Heart left ventricle (tissue), 16 donors: ENCODE data around the gene SERPINA5. TPM values are rescaled to one million over a fixed set of nuclear protein-coding genes. Genes with fewer than 3 reads are reported as not detected.

ENCODE experiments used
- ATAC-seq, 4 donors: fragments of 200-7000 bp; cut with Tn5 transposase; one replicate each; pipeline ENCODE4 v1.9.1; 2020 to 2022; ENCODE audit warnings: moderate library complexity in 4 of 4, mild to moderate bottlenecking in 3 of 4, moderate number of reproducible peaks in 1 of 4
- DNase-seq, 5 donors: peaks; one replicate each; pipeline ENCODE4 v3.0.0-alpha.2; 2020
- H3K27ac ChIP-seq, 12 donors: fragments of 200-600 bp; sonication (generic) in 4 of 12; one replicate each; pipeline versions ENCODE4 v1.5.0 to v1.8.0; 2016 to 2022; ENCODE audit warnings: mild to moderate bottlenecking in 2 of 12
- H3K27me3 ChIP-seq, 9 donors: fragments of 200-600 bp; sonication (generic) in 2 of 9; one replicate each; pipeline versions ENCODE4 v1.5.1 to v1.8.0; 2016 to 2022; ENCODE audit warnings: mild to moderate bottlenecking in 3 of 9
- H3K36me3 ChIP-seq, 9 donors: fragments of 200-600 bp; sonication (generic) in 2 of 9; one replicate each; pipeline versions ENCODE4 v1.5.0 to v1.8.0; 2018 to 2022; ENCODE audit warnings: mild to moderate bottlenecking in 2 of 9
- H3K4me1 ChIP-seq, 12 donors: fragments of 200-600 bp; sonication (generic) in 4 of 12; one replicate each; pipeline versions ENCODE4 v1.5.0 to v1.8.0; 2016 to 2022; ENCODE audit warnings: mild to moderate bottlenecking in 3 of 12
- H3K4me3 ChIP-seq, 12 donors: fragments of 200-600 bp; sonication (generic) in 4 of 12; one replicate each; pipeline versions ENCODE4 v1.5.0 to v1.8.0; 2017 to 2022; ENCODE audit warnings: mild to moderate bottlenecking in 9 of 12, moderate library complexity in 4 of 12
- H3K9me3 ChIP-seq, 12 donors: fragments of 200-600 bp; sonication (generic) in 4 of 12; one replicate each; pipeline versions ENCODE4 v1.5.0 to v1.8.0; 2016 to 2022; ENCODE audit warnings: mild to moderate bottlenecking in 1 of 12
- POLR2A ChIP-seq, 2 donors: fragments of 450-650 bp; IDR thresholded peaks; one replicate each; pipeline ENCODE4 v1.6.1; 2017; ENCODE audit warnings: antibody characterized with exemption in 2 of 2, mild to moderate bottlenecking in 2 of 2, moderate library complexity in 2 of 2
- WGBS, 4 donors: extraction: QIAGEN DNeasy Blood & Tissue Kit in 2 of 4; methylation state at CpG; one replicate each; pipeline versions ENCODE4 v1.1.5 to v1.1.7; 2013 to 2018; 5-methylcytosine and 5-hydroxymethylcytosine counted together
- intact Hi-C, 10 donors: fragments of 100-400 bp; cut with DNase I; formaldehyde crosslinking; loops; one replicate each; pipeline versions ENCODE4 v1.11.1 to v1.14.2; 2022
- polyA plus RNA-seq, 2 donors: library from polyadenylated mRNA; stranded (reverse); fragments of 200-250 nt; gene quantifications; one replicate each; pipeline ENCODE4 v1.2.3, GENCODE V29; 2013
- total RNA-seq, 9 donors: library from RNA; depleted of rRNA in 2 of 9; stranded (reverse); fragments of >200 nt in 2 of 9; fragmentation: NEBNext Ultra II Directional in 3 of 9; extraction: Animal tissue kit (Norgen Biotek cat#: 25700) in 3 of 9; gene quantifications; one replicate each; pipeline versions ENCODE4 v1.1.0 to v1.2.4, GENCODE V29; 2016 to 2023
- TF ChIP-seq, protein P1 (sequence below), 12 donors: fragments of 200-600 bp; sonication (generic) in 4 of 12; IDR thresholded peaks; one replicate each; pipeline versions ENCODE4 v1.5.0 to v1.8.0; 2018 to 2022; ENCODE audit warnings: antibody characterized with exemption in 12 of 12, mild to moderate bottlenecking in 5 of 12
- donor health status: ischemic (EF 13 %, LVEDD 7.1; RV severe dilation, severe dysfunction).
- donor health status: healthy with polysubstance abuse.
- donor health status: DM: no; HTN: yes; CAD: no.
- donor health status: DM: no; HTN: no; CAD: no.
- donor health status: ischemic (EF 25% LVEDD 6.9; RV normal size, moderate dysfunction).
- donor health status: ischemic (EF 25% LVEDD 5.7; RV mildly dilated, moderate dysfunction).
- donor health status: healthy.
- donor health status: DM: yes; HTN: yes; CAD: no.
- donor health status: ischemic (EF 35%, LVEDD 5.7; RV mildly dilated, moderate dysfunction).
- donor health status: nonischemic (EF 11% LVEDD 7.7; RV severe dilation, severe dysfunction).
- donor health status: DM: yes; HTN: yes; CAD: no.
- donor health status: PGD.
- donor health status: ischemic (EF 29% LVEDD 5.4; RV normal size, mild dysfunction).
- donor health status: nonischemic (EF 23%, LVEDD 6.1; RV moderate dilation, normal function).

Gene SERPINA5
- total and polyA plus RNA-seq, 11 donors = 0.54 to 4.5 (median 1.1) TPM

DNA sequence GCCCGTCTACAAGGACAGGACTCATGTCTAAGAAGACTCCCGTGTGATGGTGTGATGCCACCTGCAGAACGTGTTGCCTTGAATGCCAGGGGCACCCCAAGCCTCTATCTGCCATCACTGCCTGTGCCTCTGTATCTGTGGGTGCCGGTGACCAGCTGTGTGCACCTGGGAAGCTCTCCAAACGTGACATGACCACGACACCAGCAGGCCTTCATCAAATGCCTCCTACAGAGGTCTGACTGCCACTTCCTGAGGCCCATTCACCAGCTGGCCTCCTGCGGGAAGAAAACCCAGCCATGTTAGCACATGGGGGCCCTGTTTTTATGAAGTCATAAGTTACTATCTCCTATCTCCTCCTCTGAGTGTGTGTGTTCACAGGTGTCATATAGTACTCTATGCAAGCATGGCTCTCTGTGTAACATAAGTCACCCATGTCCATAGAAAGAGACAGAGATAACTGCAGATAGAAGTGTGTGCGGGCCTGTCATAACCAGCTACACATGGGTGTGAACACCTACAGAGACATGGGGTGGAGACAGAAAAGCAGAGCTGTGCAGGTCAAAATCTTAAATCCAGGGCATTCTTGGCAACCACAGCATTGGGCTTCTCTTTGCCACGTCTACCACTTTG, 38.3 kb upstream of the SERPINA5 start:
- peaks cover 0 to 10% (median 0%) of the 10 kb centered on the region in 12 donors for H3K9me3 ChIP-seq
- WGBS, 4 donors = 67 to 73% (median 68%) methylated on average over 7 to 9 of the region's 9 CpGs
- no peak overlapping the region for H3K4me3 ChIP-seq
- H3K36me3 ChIP-seq = no peaks in the 10 kb centered on the region
- no peak for ATAC-seq
- peaks cover 0 to 27% (median 3%) of the 10 kb centered on the region in 9 donors for H3K27me3 ChIP-seq
- intact Hi-C loops = loop anchor here in 1 of 10 donors (10.0 kb wide), 1 partner anchor 108 kb away; no protein-coding TSS in a partner anchor
- no peak for DNase-seq
- no peak overlapping the region for H3K27ac ChIP-seq
- H3K4me1 ChIP-seq = peaks cover 0 to 8% (median 0%) of the 10 kb centered on the region in 12 donors
- TF ChIP-seq, protein P1, sequence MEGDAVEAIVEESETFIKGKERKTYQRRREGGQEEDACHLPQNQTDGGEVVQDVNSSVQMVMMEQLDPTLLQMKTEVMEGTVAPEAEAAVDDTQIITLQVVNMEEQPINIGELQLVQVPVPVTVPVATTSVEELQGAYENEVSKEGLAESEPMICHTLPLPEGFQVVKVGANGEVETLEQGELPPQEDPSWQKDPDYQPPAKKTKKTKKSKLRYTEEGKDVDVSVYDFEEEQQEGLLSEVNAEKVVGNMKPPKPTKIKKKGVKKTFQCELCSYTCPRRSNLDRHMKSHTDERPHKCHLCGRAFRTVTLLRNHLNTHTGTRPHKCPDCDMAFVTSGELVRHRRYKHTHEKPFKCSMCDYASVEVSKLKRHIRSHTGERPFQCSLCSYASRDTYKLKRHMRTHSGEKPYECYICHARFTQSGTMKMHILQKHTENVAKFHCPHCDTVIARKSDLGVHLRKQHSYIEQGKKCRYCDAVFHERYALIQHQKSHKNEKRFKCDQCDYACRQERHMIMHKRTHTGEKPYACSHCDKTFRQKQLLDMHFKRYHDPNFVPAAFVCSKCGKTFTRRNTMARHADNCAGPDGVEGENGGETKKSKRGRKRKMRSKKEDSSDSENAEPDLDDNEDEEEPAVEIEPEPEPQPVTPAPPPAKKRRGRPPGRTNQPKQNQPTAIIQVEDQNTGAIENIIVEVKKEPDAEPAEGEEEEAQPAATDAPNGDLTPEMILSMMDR (IDR thresholded peaks at IDR 0.05) = no peak
- no peak for TF ChIP-seq POLR2A (IDR thresholded peaks at IDR 0.05)

DNA sequence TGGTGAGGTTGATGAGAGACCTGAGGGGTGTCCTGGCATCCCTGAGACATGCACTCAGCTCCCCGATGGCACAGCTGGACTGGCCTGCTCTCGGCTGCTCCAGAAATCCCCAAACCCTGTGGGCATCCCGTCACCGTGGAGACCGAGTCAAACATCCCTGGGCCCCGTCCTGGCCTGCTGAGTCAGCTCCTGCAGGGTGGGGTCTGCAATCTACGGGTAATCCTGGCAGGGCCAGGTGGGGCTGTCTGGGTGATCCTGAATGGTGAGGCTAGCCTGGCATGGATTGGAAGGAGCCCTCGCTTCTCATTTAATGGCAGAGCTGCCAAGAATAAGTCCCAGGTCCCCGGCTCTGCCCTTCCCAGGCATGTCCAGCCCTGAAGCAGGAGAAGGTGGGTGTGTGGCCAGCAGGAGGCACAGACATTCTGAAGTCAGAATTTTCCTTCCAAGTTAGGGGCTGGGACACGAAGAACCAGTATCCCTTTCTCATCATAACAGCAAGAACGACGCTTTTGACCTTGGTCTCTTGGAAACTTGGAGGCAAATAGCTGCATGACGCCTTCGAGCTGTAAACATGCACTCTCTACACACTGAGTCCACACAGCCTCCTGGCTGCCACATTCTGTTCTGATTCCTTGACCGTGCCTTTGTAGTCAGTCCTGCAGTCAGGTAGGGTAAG, 37.6 kb upstream of the SERPINA5 start:
- H3K36me3 ChIP-seq = no peaks in the 10 kb centered on the region
- peaks cover 0 to 8% (median 0%) of the 10 kb centered on the region in 12 donors for H3K4me1 ChIP-seq
- no peak for TF ChIP-seq POLR2A (IDR thresholded peaks at IDR 0.05)
- TF ChIP-seq, protein P1 (IDR thresholded peaks at IDR 0.05) = no peak
- H3K27me3 ChIP-seq = peaks cover 0 to 22% (median 3%) of the 10 kb centered on the region in 9 donors
- WGBS, 4 donors = 78 to 79% (median 78%) methylated on average over 9 to 15 of the region's 15 CpGs
- intact Hi-C loops = loop anchor here in 1 of 10 donors (10.0 kb wide), 1 partner anchor 109 kb away; no protein-coding TSS in a partner anchor
- no peak overlapping the region for H3K27ac ChIP-seq
- ATAC-seq (no peak), DNase-seq (no peak)
- no peak overlapping the region for H3K4me3 ChIP-seq
- peaks cover 0 to 10% (median 0%) of the 10 kb centered on the region in 12 donors for H3K9me3 ChIP-seq

DNA sequence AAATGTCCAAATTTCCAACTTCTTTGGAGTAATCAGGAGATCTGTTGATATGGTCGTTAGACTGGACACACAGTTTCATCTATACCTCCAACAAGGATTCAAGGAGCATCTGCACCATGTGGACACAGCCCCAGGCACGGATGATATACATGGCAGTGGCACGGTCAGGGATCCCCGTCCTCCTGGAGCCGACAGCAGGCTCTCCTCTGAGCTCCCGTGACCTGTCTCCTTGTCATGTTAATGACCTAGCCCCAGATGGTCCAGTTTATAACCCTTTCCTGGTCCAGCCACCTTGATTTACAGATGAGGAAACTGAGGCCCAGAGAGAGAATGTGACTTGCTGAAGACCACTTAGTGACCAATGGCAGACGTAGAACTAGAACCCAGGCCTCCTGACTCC, 36.5 kb upstream of the SERPINA5 start:
- WGBS, 4 donors = 48 to 55% (median 50%) methylated on average over 6 to 7 of the region's 7 CpGs
- peaks cover 0 to 10% (median 0%) of the 10 kb centered on the region in 12 donors for H3K9me3 ChIP-seq
- H3K27me3 ChIP-seq = peaks cover 0 to 24% (median 3%) of the 10 kb centered on the region in 9 donors
- H3K27ac ChIP-seq = no peak overlapping the region
- ATAC-seq (no peak), DNase-seq (no peak)
- peaks cover 0 to 8% (median 0%) of the 10 kb centered on the region in 12 donors for H3K4me1 ChIP-seq
- no peak overlapping the region for H3K4me3 ChIP-seq
- no peaks in the 10 kb centered on the region for H3K36me3 ChIP-seq
- intact Hi-C loops = loop anchor here in 1 of 10 donors (10.0 kb wide), 1 partner anchor 110 kb away; no protein-coding TSS in a partner anchor
- no peak for TF ChIP-seq POLR2A (IDR thresholded peaks at IDR 0.05)
- TF ChIP-seq, protein P1 (IDR thresholded peaks at IDR 0.05) = no peak
